HG03097 (cell line): ENCODE measurements around the gene IL25.
"Not testable (repeated sequence)": the region's sequence is repeated elsewhere in the genome, so short reads cannot be mapped to it uniquely, and the experiment has no call there.

Experiments
- ATAC-seq: cut with Tn5 transposase; IDR thresholded peaks from one replicate; pipeline ENCODE4 v1.9.1; 2021; ENCODE audit not compliant: unreplicated experiment, low FRiP score

IL25 gene

GRCh38 chr14:23371865-23372264 is 744 bp upstream of the IL25 start:
- no peak for ATAC-seq

- no peak for ATAC-seq
Observed at GRCh38 chr14:23373041-23373440, 432 bp downstream of the IL25 start.

GRCh38 chr14:23375527-23376251 is 3.1 kb downstream of the IL25 start:
- no peak for ATAC-seq

- no peak for ATAC-seq
Observed at GRCh38 chr14:23376482-23377197, 4.0 kb downstream of the IL25 start, which contains the start of gene CMTM5. Gene CMTM5, plus strand, starts transcription at chr14:23377046. Its CDS starts 206 bp downstream, at chr14:23377252.

GRCh38 chr14:23377198-23377550 is 4.6 kb downstream of the IL25 start:
- no peak for ATAC-seq

GRCh38 chr14:23377573-23378563 is 5.3 kb downstream of the IL25 start:
- no peak for ATAC-seq

GRCh38 chr14:23378612-23379220 is 6.1 kb downstream of the IL25 start:
- ATAC-seq: no peak

GRCh38 chr14:23379366-23380196 is 7.0 kb downstream of the IL25 start:
- no peak for ATAC-seq

GRCh38 chr14:23380197-23380914 is 7.7 kb downstream of the IL25 start:
- no peak for ATAC-seq

GRCh38 chr14:23380976-23381375 is 8.4 kb downstream of the IL25 start:
- no peak for ATAC-seq

- ATAC-seq: no peak
Observed at GRCh38 chr14:23381871-23382270, 9.3 kb downstream of the IL25 start.

- no peak for ATAC-seq
Observed at GRCh38 chr14:23382276-23382675, 9.7 kb downstream of the IL25 start.

GRCh38 chr14:23382731-23383440 is 10.3 kb downstream of the IL25 start:
- no peak for ATAC-seq

GRCh38 chr14:23384364-23385080 is 11.9 kb downstream of the IL25 start:
- ATAC-seq: no peak

GRCh38 chr14:23385244-23385641 is 12.6 kb downstream of the IL25 start:
- ATAC-seq: no peak

GRCh38 chr14:23385642-23386265 is 13.1 kb downstream of the IL25 start:
- no peak for ATAC-seq

- not testable (repeated sequence) for ATAC-seq
Observed at GRCh38 chr14:23386266-23386657, 13.7 kb downstream of the IL25 start.
